K562 (cell line): ENCODE measurements around the gene TPD52L1. TPM values are rescaled to one million over a fixed set of nuclear protein-coding genes. Genes with fewer than 3 reads are reported as not detected.

Experiments used
- ATAC-seq: fragments of 200-7000 bp; cut with Tn5 transposase; 3 replicates; pipeline ENCODE4 v1.9.1; 2020; ENCODE audit warnings: moderate library complexity
- BruUV-seq: library from RNA; stranded (reverse); fragments of 400-500 nt; replicated peaks from 2 replicates; lab custom pipeline; 2021; lab: Mats Ljungman, UMichigan
- CTCF ChIA-PET: fragments of 300-600 bp; formaldehyde crosslinking; extraction: SDS; loops from one replicate; lab custom pipeline; 2021; ENCODE audit warnings: low intra/inter-chr PET ratio; lab: Yijun Ruan, JAX
- POLR2A ChIA-PET: fragments of 300-600, 350-650 bp; sonication (Branson Sonifier 250); formaldehyde crosslinking; extraction: SDS; loops from one replicate; lab custom pipeline; 2021; ENCODE audit warnings: antibody characterized with exemption, inconsistent platforms; lab: Yijun Ruan, JAX
- DNase-seq, 4 experiments: peaks; one replicate each; pipeline versions ENCODE4 v3.0.0 to v3.0.0-alpha.2; 2011 to 2018; ENCODE audit warnings: low spot score in 3 of 4, mixed read lengths in 3 of 4; ENCODE audit errors: extremely low read depth in 1 of 4
- FAIRE-seq: peaks from 2 replicates; lab custom pipeline; 2011; peaks lifted over from hg19 to GRCh38; lab: Jason Lieb, UNC
- H2AFZ ChIP-seq: 2 replicates; pipeline ENCODE4 v1.6.0; 2011; ENCODE audit warnings: low read depth, low read length, control low read depth, inconsistent platforms
- H3K27ac ChIP-seq: fragments of 200-600 bp; 3 replicates; pipeline ENCODE4 v1.8.0; 2011; ENCODE audit warnings: low read depth, mild to moderate bottlenecking, control low read depth, inconsistent platforms, low read length, moderate library complexity, mixed read lengths; ENCODE audit errors: extremely low read depth
- H3K27me3 ChIP-seq, 2 experiments: fragments of 300-600 bp in 1 of 2; 2 replicates in 1 of 2; 3 replicates in 1 of 2; pipeline versions ENCODE4 v1.6.0 to v1.8.0; 2011; ENCODE audit warnings: inconsistent platforms in 2 of 2, low read length in 2 of 2, mild to moderate bottlenecking in 1 of 2, mixed read lengths in 1 of 2, moderate library complexity in 1 of 2; ENCODE audit not compliant: control insufficient read depth in 2 of 2, insufficient read depth in 2 of 2
- H3K36me3 ChIP-seq: fragments of 300-600 bp; 3 replicates; pipeline ENCODE4 v1.8.0; 2011; ENCODE audit warnings: mild to moderate bottlenecking, low read length, inconsistent platforms; ENCODE audit not compliant: control insufficient read depth, insufficient read depth
- H3K4me1 ChIP-seq, 2 experiments: fragments of 200-600 bp in 1 of 2; replicated peaks in 1 of 2; 2 replicates in 1 of 2; 3 replicates in 1 of 2; pipeline versions ENCODE4 v1.5.1 to v1.8.0; 2011; ENCODE audit warnings: inconsistent platforms in 2 of 2, low read length in 2 of 2, mild to moderate bottlenecking in 1 of 2, mixed read lengths in 1 of 2, moderate library complexity in 1 of 2; ENCODE audit not compliant: control insufficient read depth in 2 of 2, insufficient read depth in 2 of 2
- H3K4me2 ChIP-seq: 2 replicates; pipeline ENCODE4 v1.6.1; 2011; ENCODE audit warnings: low read length, control low read depth, inconsistent platforms, mixed read lengths; ENCODE audit not compliant: insufficient read depth
- H3K4me3 ChIP-seq: fragments of 200-600 bp; sonication (generic), shearing (Covaris generic); 2 replicates; pipeline ENCODE4 v1.5.1; 2016; ENCODE audit warnings: control low read depth, inconsistent platforms
- H3K79me2 ChIP-seq: fragments of 200-600 bp; 3 replicates; pipeline ENCODE4 v1.8.0; 2011; ENCODE audit warnings: low read length, inconsistent platforms; ENCODE audit not compliant: control insufficient read depth, insufficient read depth
- H3K9ac ChIP-seq, 2 experiments: 2 replicates each; pipeline versions ENCODE4 v1.6.0 to v1.6.1; 2011; ENCODE audit warnings: low read depth in 2 of 2, low read length in 2 of 2, control low read depth in 1 of 2, inconsistent platforms in 1 of 2, mild to moderate bottlenecking in 1 of 2, mixed read lengths in 1 of 2; ENCODE audit not compliant: insufficient read depth in 1 of 2
- H3K9me1 ChIP-seq: one replicate; pipeline ENCODE4 v1.6.0; 2011; ENCODE audit warnings: inconsistent platforms, mild to moderate bottlenecking, low read length, moderate library complexity; ENCODE audit not compliant: control insufficient read depth, insufficient read depth
- H3K9me3 ChIP-seq: replicated peaks from 2 replicates; pipeline ENCODE4 v1.5.1; 2011; ENCODE audit warnings: low read depth, low read length, inconsistent platforms; ENCODE audit not compliant: control insufficient read depth, insufficient read depth
- H4K20me1 ChIP-seq: replicated peaks from 2 replicates; pipeline ENCODE4 v1.6.1; 2011; ENCODE audit warnings: low read length, inconsistent platforms, mixed read lengths; ENCODE audit not compliant: control insufficient read depth, insufficient read depth
- E2F1 ChIP-seq: sonication (generic); formaldehyde crosslinking; IDR thresholded peaks from 2 replicates; pipeline ENCODE4 v1.8.1; 2023; ENCODE audit warnings: mild to moderate bottlenecking, missing genetic modification reagents, moderate library complexity
- ETS2 ChIP-seq: IDR thresholded peaks from 2 replicates; pipeline ENCODE4 v1.6.1; 2016; ENCODE audit warnings: borderline replicate concordance, missing genetic modification characterization, mild to moderate bottlenecking, moderate library complexity, missing compliant biosample characterization; ENCODE audit not compliant: poor library complexity, severe bottlenecking
- EZH2 ChIP-seq: IDR thresholded peaks from 2 replicates; pipeline ENCODE4 v1.6.1; 2012; ENCODE audit warnings: low read depth, mild to moderate bottlenecking, inconsistent platforms, low read length, borderline replicate concordance
- LEF1 ChIP-seq: fragments of 450-650 bp; IDR thresholded peaks from 2 replicates; pipeline ENCODE4 v1.6.1; 2016; ENCODE audit warnings: mild to moderate bottlenecking
- NELFE ChIP-seq: IDR thresholded peaks from 2 replicates; pipeline ENCODE4 v1.6.1; 2011; ENCODE audit warnings: mild to moderate bottlenecking; ENCODE audit not compliant: insufficient read depth, insufficient read length
- PATZ1 ChIP-seq: fragments of 250-450 bp; sonication (Bioruptor Pico); IDR thresholded peaks from 2 replicates; pipeline ENCODE4 v1.5.0; 2020; ENCODE audit warnings: mild to moderate bottlenecking, borderline replicate concordance
- PURB ChIP-seq: sonication (generic); formaldehyde crosslinking; IDR thresholded peaks from 2 replicates; pipeline ENCODE4 v1.9.0; 2021; ENCODE audit warnings: low read depth, mild to moderate bottlenecking, missing genetic modification reagents
- RBFOX2 ChIP-seq: fragments of 200-400 bp; formaldehyde crosslinking; IDR thresholded peaks from 2 replicates; pipeline ENCODE4 v1.6.1; 2017; ENCODE audit warnings: low read depth, mild to moderate bottlenecking, low read length, moderate library complexity
- TAF1 ChIP-seq: IDR thresholded peaks from 2 replicates; pipeline ENCODE4 v1.6.1; 2011; ENCODE audit warnings: mild to moderate bottlenecking, low read length, moderate library complexity; ENCODE audit not compliant: insufficient read depth, control insufficient read depth, severe bottlenecking; ENCODE audit errors: extremely low read depth
- THAP12 ChIP-seq: fragments of 250-450 bp; sonication (Bioruptor Pico); IDR thresholded peaks from 2 replicates; pipeline ENCODE4 v1.9.0; 2021; ENCODE audit warnings: mild to moderate bottlenecking, inconsistent platforms
- ZNF384 ChIP-seq: IDR thresholded peaks from 2 replicates; pipeline ENCODE4 v1.6.1; 2012; ENCODE audit warnings: low read depth, low read length, improper control_type of control experiment
- ZNF589 ChIP-seq: fragments of 200-800 bp; sonication (Bioruptor generic); IDR thresholded peaks from 2 replicates; pipeline ENCODE4 v1.6.1; 2016; ENCODE audit warnings: low read depth, missing genetic modification characterization, missing compliant biosample characterization
- WGBS: fragments of 100-300 bp; shearing (Covaris generic); methylation state at CpG from one replicate; pipeline ENCODE4 v1.1.6; 2016; ENCODE audit warnings: low coverage, mixed read lengths; ENCODE audit not compliant: insufficient coverage; ENCODE audit errors: missing lambda C conversion rate; 5-methylcytosine and 5-hydroxymethylcytosine counted together
- in situ Hi-C: fragments of 300-500 bp; cut with MboI; formaldehyde crosslinking; loops from 4 replicates; pipeline ENCODE4 v1.15.0; 2018; ENCODE audit warnings: inconsistent platforms, mixed read lengths
- intact Hi-C: fragments of 100-400 bp; cut with micrococcal nuclease; formaldehyde crosslinking; loops from 2 replicates; pipeline ENCODE4 v1.14.2; 2022
- polyA plus RNA-seq, 8 experiments: library from polyadenylated mRNA; depleted of rRNA in 4 of 8; stranded (reverse) in 5 of 8; unstranded in 3 of 8; fragments of >200 nt; fragmentation: Nextera tagmentation in 2 of 8; fragmentation: Illumina TruSeq in 1 of 8; extraction: Ambion mirVana in 2 of 8; extraction: Trizol in 1 of 8; gene quantifications; 2 replicates each; pipeline versions ENCODE4 v1.2.1 to v1.2.3, GENCODE V29; 2011 to 2014; ENCODE audit warnings: inconsistent platforms in 1 of 8, missing spikeins in 1 of 8
- total RNA-seq, 7 experiments: library from RNA; depleted of rRNA in 6 of 7; stranded (reverse); fragments of >200 nt in 6 of 7; fragmentation: Illumina TruSeq in 2 of 7; extraction: Trizol in 2 of 7; gene quantifications; 2 replicates each; pipeline versions ENCODE4 v1.2.1 to v1.2.3, GENCODE V29; 2011 to 2021; ENCODE audit warnings: low replicate concordance in 1 of 7
- TF ChIP-seq, protein P1 (sequence below): fragments of 250-450 bp; sonication (Bioruptor Pico); IDR thresholded peaks from 2 replicates; pipeline ENCODE4 v1.8.0; 2021; ENCODE audit warnings: moderate library complexity, mild to moderate bottlenecking, inconsistent platforms

Gene TPD52L1
- total and polyA plus RNA-seq, 9 of the 15 experiments (the other 6 are each of a cell fraction or from before 2014, with no cell fraction given), result 12.9 to 149 (median 75.7) TPM

DNA sequence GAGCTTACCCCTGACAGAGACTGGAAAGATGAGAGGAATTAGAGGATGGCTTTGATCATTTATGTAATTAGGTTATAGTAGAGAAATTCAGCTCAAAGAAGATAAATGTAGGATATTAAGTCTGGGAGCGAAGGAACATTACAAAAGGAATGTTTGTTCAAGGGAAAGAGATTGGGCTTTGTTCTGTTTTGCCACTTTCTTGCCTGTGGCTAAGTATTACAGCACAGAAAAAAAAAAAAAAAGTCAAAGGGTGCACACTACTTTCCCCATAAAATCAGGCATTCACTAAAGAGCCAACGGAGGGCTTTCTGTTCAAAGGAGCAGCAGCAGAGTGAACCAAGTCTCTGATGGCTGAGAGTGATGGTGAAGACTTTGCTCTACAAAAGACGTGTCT lies 153.2 kb downstream of the TPD52L1 start:
- CTCF ChIA-PET, result no interaction called here
- TF ChIP-seq PURB (CRISPR knock-in tag) (no peak), TAF1 (no peak), ETS2 (tag) (no peak), PATZ1 (CRISPR knock-in tag) (no peak), RBFOX2 (peak; percentile 32; the same call in 1 of the 2 replicates), ZNF384 (peak; percentile 37; the same call in 1 of the 2 replicates), E2F1 (CRISPR knock-in tag) (no peak), LEF1 (no peak), THAP12 (no peak), NELFE (no peak), ZNF589 (CRISPR knock-in tag) (peak; percentile 12; the same call in 1 of the 2 replicates), EZH2 (no peak)
- TF ChIP-seq, protein P1, sequence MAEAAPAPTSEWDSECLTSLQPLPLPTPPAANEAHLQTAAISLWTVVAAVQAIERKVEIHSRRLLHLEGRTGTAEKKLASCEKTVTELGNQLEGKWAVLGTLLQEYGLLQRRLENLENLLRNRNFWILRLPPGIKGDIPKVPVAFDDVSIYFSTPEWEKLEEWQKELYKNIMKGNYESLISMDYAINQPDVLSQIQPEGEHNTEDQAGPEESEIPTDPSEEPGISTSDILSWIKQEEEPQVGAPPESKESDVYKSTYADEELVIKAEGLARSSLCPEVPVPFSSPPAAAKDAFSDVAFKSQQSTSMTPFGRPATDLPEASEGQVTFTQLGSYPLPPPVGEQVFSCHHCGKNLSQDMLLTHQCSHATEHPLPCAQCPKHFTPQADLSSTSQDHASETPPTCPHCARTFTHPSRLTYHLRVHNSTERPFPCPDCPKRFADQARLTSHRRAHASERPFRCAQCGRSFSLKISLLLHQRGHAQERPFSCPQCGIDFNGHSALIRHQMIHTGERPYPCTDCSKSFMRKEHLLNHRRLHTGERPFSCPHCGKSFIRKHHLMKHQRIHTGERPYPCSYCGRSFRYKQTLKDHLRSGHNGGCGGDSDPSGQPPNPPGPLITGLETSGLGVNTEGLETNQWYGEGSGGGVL (CRISPR knock-in tag), result 0 out of 2 replicates have a peak, but pooled peaks have one; percentile 17

More for the DNA sequence above, 153.2 kb downstream of the TPD52L1 start:
- Histone ChIP-seq H3K27ac (peak overlapping the region; percentile 84), H3K4me2 (peak overlapping the region; percentile 72), H3K9me1 (no peaks in the 10 kb centered on the region), H3K9ac (peak overlapping the region in 1 of 2 experiments; percentile 57; a peak in 2 of 4 replicates), H3K27me3 (no peaks in the 10 kb centered on the region), H3K36me3 (no peaks in the 10 kb centered on the region), H4K20me1 (no peaks in the 10 kb centered on the region), H3K79me2 (peaks cover 3% of the 10 kb centered on the region; the same call in 1 of the 3 replicates), H3K9me3 (0 out of 2 replicates have a peak, but pooled peaks cover 3% of the 10 kb centered on the region), H3K4me1 (peaks cover 13 to 48% of the 10 kb centered on the region in 2 experiments), H3K4me3 (0 out of 2 replicates have a peak overlapping the region, but pooled peaks have one; percentile 3), H2AFZ (peak overlapping the region; percentile 89)
- DNase-seq (no peak), FAIRE-seq (no peak), ATAC-seq (no peak)
- no TSS peak for BruUV-seq
- POLR2A ChIA-PET, result interaction anchor here (0.6 to 1.1 kb wide), 3 partner anchors 153 to 495 kb away, joined by 3 to 7 read pairs (median 3); partner anchors contain the start of gene TPD52L1
- WGBS, result 20% methylated on average over 3 of the region's 3 CpGs
- intact Hi-C loops, result loop anchor here (2.0 to 5.0 kb wide), 2 partner anchors 114 to 651 kb away; partner anchors contain the start of gene HINT3
- in situ Hi-C loops, result loop anchor here (10.0 kb wide), 1 partner anchor 432 kb away; no protein-coding TSS in a partner anchor
